ENCODE data around the gene SASH3.

- TF ChIP-seq CTCF (IDR thresholded peaks at IDR 0.05 in 2 of 3, conservative IDR thresholded peaks at IDR 0.05 in 1 of 3; ENCODE audit: borderline replicate concordance in 1 of 3, insufficient read depth in 1 of 3, low read depth in 2 of 3, low read length in 2 of 3): no peak
- no peak for TF ChIP-seq YY1 (IDR thresholded peaks at IDR 0.05; ENCODE audit: extremely low read depth, insufficient replicate concordance, low read depth, low read length)
- no peak for TF ChIP-seq EZH2phosphoT487 (IDR thresholded peaks at IDR 0.05; ENCODE audit: borderline replicate concordance)
- no peak for TF ChIP-seq POLR2A (IDR thresholded peaks at IDR 0.05; ENCODE audit: borderline replicate concordance, extremely low read depth, insufficient read depth, insufficient read length)
- no peak for TF ChIP-seq SRF (IDR thresholded peaks at IDR 0.05; ENCODE audit: low read depth)
- no peak for TF ChIP-seq ZBTB33 (IDR thresholded peaks at IDR 0.05; ENCODE audit: extremely low read depth, insufficient replicate concordance, low read length)
- peak; percentile 60 for TF ChIP-seq POLR2AphosphoS5 (IDR thresholded peaks at IDR 0.05; ENCODE audit: low read depth, low read length)
These were observed 63.9 kb downstream of the SASH3 start, which contains the start of gene ZDHHC9 for GRCh38 chrX:129843459-129844306.

Data from HCT116 (cell line).